GM23338 (cell line): ENCODE measurements around the gene MLLT1. TPM values are rescaled to one million over a fixed set of nuclear protein-coding genes. Genes with fewer than 3 reads are reported as not detected.

Source experiments
- ATAC-seq: fragments of 200-7000 bp; cut with Tn5 transposase; 3 replicates; pipeline ENCODE4 v1.9.1; 2020
- DNase-seq: peaks from one replicate; pipeline ENCODE4 v3.0.0-alpha.2; 2015; ENCODE audit warnings: low spot score
- H2AFZ ChIP-seq: fragments of 200-600 bp; sonication (generic); 2 replicates; pipeline ENCODE4 v1.8.0; 2016; ENCODE audit warnings: antibody characterized with exemption, mild to moderate bottlenecking, moderate library complexity
- H3F3A ChIP-seq: fragments of 200-600 bp; sonication (generic); replicated peaks from 2 replicates; pipeline ENCODE4 v1.8.0; 2017; ENCODE audit warnings: antibody characterized with exemption, mixed run types, low read depth
- H3K27ac ChIP-seq: fragments of 200-600 bp; sonication (generic); 2 replicates; pipeline ENCODE4 v1.6.1; 2016; ENCODE audit warnings: low read depth
- H3K27me3 ChIP-seq: fragments of 200-600 bp; sonication (generic); 2 replicates; pipeline ENCODE4 v1.8.0; 2016; ENCODE audit warnings: mild to moderate bottlenecking, mixed run types, moderate library complexity; ENCODE audit not compliant: insufficient read depth
- H3K36me3 ChIP-seq: fragments of 200-600 bp; sonication (generic); 2 replicates; pipeline ENCODE4 v1.8.0; 2016; ENCODE audit warnings: mild to moderate bottlenecking; ENCODE audit not compliant: insufficient read depth
- H3K4me1 ChIP-seq: fragments of 200-600 bp; sonication (generic); 2 replicates; pipeline ENCODE4 v1.8.0; 2016; ENCODE audit warnings: mild to moderate bottlenecking, moderate library complexity; ENCODE audit not compliant: insufficient read depth
- H3K4me2 ChIP-seq: fragments of 200-600 bp; sonication (generic); 2 replicates; pipeline ENCODE4 v1.7.1; 2017; ENCODE audit warnings: mixed run types
- H3K4me3 ChIP-seq: fragments of 200-600 bp; sonication (generic); 2 replicates; pipeline ENCODE4 v1.6.1; 2016; ENCODE audit warnings: mixed run types
- H3K79me2 ChIP-seq: fragments of 200-600 bp; sonication (generic); replicated peaks from 2 replicates; pipeline ENCODE4 v1.8.0; 2017; ENCODE audit warnings: mild to moderate bottlenecking; ENCODE audit not compliant: insufficient read depth
- H3K9me2 ChIP-seq: fragments of 200-600 bp; sonication (generic); 2 replicates; pipeline ENCODE4 v1.8.0; 2017; ENCODE audit not compliant: insufficient read depth
- H4K20me1 ChIP-seq: fragments of 200-600 bp; sonication (generic); replicated peaks from 2 replicates; pipeline ENCODE4 v1.8.0; 2017; ENCODE audit warnings: mild to moderate bottlenecking; ENCODE audit not compliant: insufficient read depth
- H3K27ac Mint-ChIP-seq: 2 replicates; pipeline ENCODE4 v1.8.0; 2020; ENCODE audit warnings: inconsistent platforms, mild to moderate bottlenecking, moderate library complexity, mixed read lengths
- H3K27me3 Mint-ChIP-seq: 3 replicates; pipeline ENCODE4 v1.8.0; 2022; ENCODE audit warnings: low read depth, mild to moderate bottlenecking, moderate library complexity, mixed read lengths, inconsistent platforms; ENCODE audit not compliant: insufficient read depth, poor library complexity
- H3K36me3 Mint-ChIP-seq: 3 replicates; pipeline ENCODE4 v1.8.0; 2021; ENCODE audit warnings: low read depth, mild to moderate bottlenecking, inconsistent platforms, moderate library complexity, mixed read lengths
- H3K4me1 Mint-ChIP-seq: 3 replicates; pipeline ENCODE4 v1.8.0; 2020; ENCODE audit warnings: mild to moderate bottlenecking, inconsistent platforms, mixed read lengths
- H3K4me3 Mint-ChIP-seq: 3 replicates; pipeline ENCODE4 v1.8.0; 2021; ENCODE audit warnings: moderate library complexity, mild to moderate bottlenecking, inconsistent platforms, mixed read lengths
- H3K9me3 Mint-ChIP-seq: 3 replicates; pipeline ENCODE4 v1.8.0; 2020; ENCODE audit warnings: moderate library complexity, mild to moderate bottlenecking, inconsistent platforms, mixed read lengths
- EZH2 ChIP-seq: fragments of 200-600 bp; sonication (generic); IDR thresholded peaks from one replicate; pipeline ENCODE4 v1.8.0; 2017; ENCODE audit warnings: antibody characterized with exemption, mild to moderate bottlenecking, low read depth; ENCODE audit not compliant: unreplicated experiment
- REST ChIP-seq: IDR thresholded peaks from one replicate; pipeline ENCODE4 v1.6.1; 2018; ENCODE audit warnings: antibody characterized with exemption; ENCODE audit not compliant: unreplicated experiment
- ZNF114 ChIP-seq: fragments of 250-450 bp; sonication (Bioruptor Pico); IDR thresholded peaks from 2 replicates; pipeline ENCODE4 v1.5.0; 2020; ENCODE audit warnings: mild to moderate bottlenecking, moderate library complexity
- ZNF462 ChIP-seq: fragments of 250-450 bp; sonication (Bioruptor Pico); IDR thresholded peaks from 2 replicates; pipeline ENCODE4 v1.5.0; 2020; ENCODE audit warnings: mild to moderate bottlenecking, moderate library complexity
- polyA plus RNA-seq: library from polyadenylated mRNA; unstranded; fragments of >200 nt; fragmentation: Nextera tagmentation; extraction: Ambion mirVana; gene quantifications from 2 replicates; pipeline ENCODE4 v1.2.1, GENCODE V29; 2016
- total RNA-seq: library from RNA; depleted of rRNA; stranded (reverse); fragments of >200 nt; shearing (Covaris generic); gene quantifications from 2 replicates; pipeline ENCODE4 v1.2.3, GENCODE V29; 2014

MLLT1 gene
- total and polyA plus RNA-seq, 2 experiments from 2014 or later, result 17.8 to 23.4 TPM

GRCh38 chr19:6196361-6196760 is 83.4 kb downstream of the MLLT1 start:
- Histone ChIP-seq H3K27me3 (no peaks in the 10 kb centered on the region), H3K4me2 (no peak overlapping the region), H4K20me1 (no peaks in the 10 kb centered on the region), H3F3A (no peaks in the 10 kb centered on the region), H3K27ac (no peak overlapping the region), H3K79me2 (no peaks in the 10 kb centered on the region), H3K4me3 (no peak overlapping the region), H3K9me2 (no peaks in the 10 kb centered on the region), H3K36me3 (no peaks in the 10 kb centered on the region; the same call in 1 of the 2 replicates), H2AFZ (no peak overlapping the region), H3K4me1 (no peaks in the 10 kb centered on the region)
- Mint-ChIP-seq H3K4me1 (peaks cover 5% of the 10 kb centered on the region), H3K9me3 (peaks cover 74% of the 10 kb centered on the region), H3K36me3 (peaks cover 51% of the 10 kb centered on the region), H3K27me3 (peaks cover 23% of the 10 kb centered on the region), H3K27ac (no peak overlapping the region), H3K4me3 (no peak overlapping the region)
- DNase-seq (no peak), ATAC-seq (no peak)
- TF ChIP-seq EZH2 (no peak), ZNF462 (CRISPR knock-in tag) (no peak), REST (no peak), ZNF114 (CRISPR knock-in tag) (no peak)
